HepG2 (cell line): ENCODE data around the gene PTRH2. TPM values are rescaled to one million over a fixed set of nuclear protein-coding genes. Genes with fewer than 3 reads are reported as not detected.

Source experiments
- ATAC-seq: fragments of 200-7000 bp; cut with Tn5 transposase; 3 replicates; pipeline ENCODE4 v1.9.1; 2020; ENCODE audit warnings: mild to moderate bottlenecking, moderate library complexity
- BruUV-seq: library from RNA; stranded (reverse); fragments of 400-500 nt; replicated peaks from 2 replicates; lab custom pipeline; 2021; lab: Mats Ljungman, UMichigan
- CTCF ChIA-PET: fragments of 300-600 bp; formaldehyde crosslinking; extraction: SDS; loops from one replicate; lab custom pipeline; 2021; ENCODE audit warnings: low total read pairs, inconsistent platforms, low intra/inter-chr PET ratio; lab: Yijun Ruan, JAX
- POLR2A ChIA-PET: fragments of 350-600 bp; sonication (Branson Sonifier 250); formaldehyde crosslinking; loops from one replicate; lab custom pipeline; 2020; ENCODE audit warnings: antibody characterized with exemption, inconsistent platforms; lab: Yijun Ruan, JAX
- DNase-seq: peaks from one replicate; pipeline ENCODE4 v3.0.0-alpha.2; 2015; ENCODE audit warnings: low spot score
- FAIRE-seq: peaks from 3 replicates; lab custom pipeline; 2011; peaks lifted over from hg19 to GRCh38; lab: Jason Lieb, UNC
- H2AFZ ChIP-seq: one replicate; pipeline ENCODE4 v1.6.1; 2011; ENCODE audit warnings: low read length, inconsistent platforms
- H3K27ac ChIP-seq: fragments of 300-600 bp; 3 replicates; pipeline ENCODE4 v1.8.0; 2011; ENCODE audit warnings: mixed run types, mild to moderate bottlenecking, mixed read lengths, low read length, inconsistent platforms; ENCODE audit not compliant: insufficient read depth; ENCODE audit errors: extremely low read length
- H3K27me3 ChIP-seq, 2 experiments: fragments of 200-600 bp in 1 of 2; 2 replicates in 1 of 2; 3 replicates in 1 of 2; pipeline versions ENCODE4 v1.6.0 to v1.8.0; 2011; ENCODE audit warnings: low read length in 2 of 2, mild to moderate bottlenecking in 2 of 2, moderate library complexity in 2 of 2, inconsistent platforms in 1 of 2; ENCODE audit not compliant: insufficient read depth in 2 of 2, control insufficient read depth in 1 of 2
- H3K36me3 ChIP-seq, 2 experiments: fragments of 200-600 bp in 1 of 2; replicated peaks in 1 of 2; 2 replicates in 1 of 2; 3 replicates in 1 of 2; pipeline versions ENCODE4 v1.5.1 to v1.8.0; 2011; ENCODE audit warnings: low read length in 2 of 2, inconsistent platforms in 1 of 2; ENCODE audit not compliant: insufficient read depth in 2 of 2, control insufficient read depth in 1 of 2
- H3K4me1 ChIP-seq: 2 replicates; pipeline ENCODE4 v1.5.1; 2012; ENCODE audit warnings: low read length, inconsistent platforms; ENCODE audit not compliant: insufficient read depth
- H3K4me2 ChIP-seq: 2 replicates; pipeline ENCODE4 v1.6.0; 2011; ENCODE audit warnings: low read depth, low read length, inconsistent platforms
- H3K4me3 ChIP-seq, 3 experiments: fragments of 200-600 bp in 1 of 3; sonication (generic), shearing (Covaris generic) in 1 of 3; replicated peaks in 1 of 3; 2 replicates each; pipeline ENCODE4 v1.5.1; 2011 to 2016; ENCODE audit warnings: low read length in 3 of 3, inconsistent platforms in 2 of 3, low read depth in 2 of 3, mild to moderate bottlenecking in 2 of 3, control low read depth in 1 of 3, mixed read lengths in 1 of 3; ENCODE audit not compliant: insufficient read depth in 1 of 3
- H3K79me2 ChIP-seq: one replicate; pipeline ENCODE4 v1.6.1; 2011; ENCODE audit warnings: low read length, inconsistent platforms; ENCODE audit not compliant: insufficient read depth
- H3K9ac ChIP-seq: 2 replicates; pipeline ENCODE4 v1.6.0; 2011; ENCODE audit warnings: mild to moderate bottlenecking, low read depth, low read length, inconsistent platforms; ENCODE audit not compliant: insufficient read depth
- H3K9me3 ChIP-seq: 2 replicates; pipeline ENCODE4 v1.5.1; 2012; ENCODE audit warnings: mild to moderate bottlenecking, low read length
- H4K20me1 ChIP-seq: 2 replicates; pipeline ENCODE4 v1.6.0; 2011; ENCODE audit warnings: inconsistent platforms, mild to moderate bottlenecking, low read length, moderate library complexity; ENCODE audit not compliant: insufficient read depth
- ATF7 ChIP-seq, 2 experiments: fragments of 450-650 bp in 1 of 2; sonication (generic) in 1 of 2; formaldehyde crosslinking in 1 of 2; IDR thresholded peaks; 2 replicates each; pipeline versions ENCODE4 v1.4.0 to v1.6.1; 2016 to 2020; ENCODE audit warnings: antibody characterized with exemption in 1 of 2, mild to moderate bottlenecking in 1 of 2, missing genetic modification reagents in 1 of 2
- DR1 ChIP-seq: sonication (generic); formaldehyde crosslinking; IDR thresholded peaks from 2 replicates; pipeline ENCODE4 v1.8.0; 2021; ENCODE audit warnings: mild to moderate bottlenecking, missing genetic modification reagents, inconsistent platforms
- NAIF1 ChIP-seq: sonication (generic); formaldehyde crosslinking; IDR thresholded peaks from 2 replicates; pipeline ENCODE4 v1.5.0; 2020; ENCODE audit warnings: mild to moderate bottlenecking, missing genetic modification reagents, borderline replicate concordance
- TRIM22 ChIP-seq: fragments of 450-650 bp; IDR thresholded peaks from 2 replicates; pipeline ENCODE4 v1.6.1; 2017
- ZNF30 ChIP-seq: sonication (generic); formaldehyde crosslinking; IDR thresholded peaks from 2 replicates; pipeline ENCODE4 v1.5.0; 2020; ENCODE audit warnings: mild to moderate bottlenecking, missing genetic modification reagents
- WGBS: methylation state at CpG from one replicate; pipeline ENCODE4 v1.1.6; 2017; ENCODE audit warnings: low lambda C conversion rate; 5-methylcytosine and 5-hydroxymethylcytosine counted together
- in situ Hi-C: cut with HindIII; loops from 2 replicates; pipeline ENCODE4 v1.10.0; 2017; ENCODE audit warnings: low pct_unique_long_range_greater_than_20kb; ENCODE audit not compliant: extremely low pct_ligation_motif_present
- intact Hi-C: fragments of 100-400 bp; cut with micrococcal nuclease; formaldehyde crosslinking; loops from one replicate; pipeline ENCODE4 v1.10.0; 2022; ENCODE audit not compliant: unreplicated experiment
- polyA plus RNA-seq, 8 experiments: library from polyadenylated mRNA; depleted of rRNA in 3 of 8; stranded (reverse) in 7 of 8; unstranded in 1 of 8; fragments of >200 nt; fragmentation: Illumina TruSeq in 4 of 8; extraction: Trizol in 4 of 8; gene quantifications; 2 replicates each; pipeline versions ENCODE4 v1.2.1 to v1.2.3, GENCODE V29; 2011 to 2016; ENCODE audit warnings: low read depth in 4 of 8, missing spikeins in 1 of 8, mixed read lengths in 1 of 8; ENCODE audit not compliant: insufficient read depth in 1 of 8
- total RNA-seq, 5 experiments: library from RNA; depleted of rRNA; stranded (reverse); fragments of >200 nt; fragmentation: Illumina TruSeq; extraction: Trizol; gene quantifications; 2 replicates each; pipeline ENCODE4 v1.2.3, GENCODE V29; 2016; ENCODE audit warnings: low read depth in 1 of 5

PTRH2 gene
- total and polyA plus RNA-seq, 2 of the 13 experiments (the other 11 are each of a cell fraction or from before 2014, with no cell fraction given) = 67.7 to 83.3 TPM

- peaks cover 87% of the 10 kb centered on the region for H3K79me2 ChIP-seq
Observed at GRCh38 chr17:59723041-59723440, 15.8 kb upstream of the PTRH2 start.

DNA sequence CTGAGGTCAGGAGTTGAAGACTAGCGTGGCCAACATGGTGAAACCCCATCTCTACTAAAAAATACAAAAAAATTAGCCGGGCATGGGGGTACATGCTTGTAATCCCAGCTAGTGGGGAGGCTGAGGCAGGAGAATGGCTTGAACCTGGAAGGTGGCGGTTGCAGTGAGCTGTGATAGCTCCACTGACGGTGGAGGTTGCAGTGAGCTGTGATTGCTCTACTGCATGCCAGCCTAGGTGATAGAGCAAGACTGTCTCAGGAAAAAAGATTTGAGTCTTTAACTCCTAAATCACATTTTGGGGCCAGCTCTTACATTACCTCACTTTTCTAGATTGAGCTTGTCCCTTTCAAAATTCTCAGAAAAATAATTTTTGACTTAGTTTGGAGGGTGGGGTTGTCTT, 15.4 kb upstream of the PTRH2 start:
- Histone ChIP-seq H3K4me3 (no peak overlapping the region), H3K79me2 (peaks cover 86% of the 10 kb centered on the region), H3K9ac (no peak overlapping the region), H3K9me3 (no peaks in the 10 kb centered on the region), H3K4me2 (no peak overlapping the region), H3K36me3 (peaks cover under 1 to 2% of the 10 kb centered on the region in 2 experiments; a peak in 2 of 5 replicates), H3K4me1 (peaks cover 71% of the 10 kb centered on the region), H3K27me3 (no peaks in the 10 kb centered on the region), H4K20me1 (no peaks in the 10 kb centered on the region), H2AFZ (no peak overlapping the region), H3K27ac (peak overlapping the region; percentile 33)
- WGBS = 96% methylated on average over 4 of the region's 4 CpGs
- ATAC-seq (peak; percentile 59), DNase-seq (no peak), FAIRE-seq (no peak)
- CTCF ChIA-PET = no interaction called here
- in situ Hi-C loops = no loop called here
- no peak for TF ChIP-seq ZNF30 (CRISPR knock-in tag)
- TF ChIP-seq TRIM22 = no peak
- no peak for TF ChIP-seq DR1 (CRISPR knock-in tag)
- POLR2A ChIA-PET = interaction anchor here (2.5 kb wide), 1 partner anchor 15 kb away, joined by 9 read pairs; the partner anchor contains the start of genes PTRH2 and VMP1
- intact Hi-C loops = no loop called here
- no TSS peak for BruUV-seq

More at GRCh38 chr17:59723041-59723440, 15.8 kb upstream of the PTRH2 start:
- no peaks in the 10 kb centered on the region for H3K27me3 ChIP-seq
- peak; percentile 42; the same call in 1 of the 2 replicates for TF ChIP-seq ATF7 (IDR thresholded peaks at IDR 0.05)
- TF ChIP-seq ATF7 (CRISPR knock-in tag; IDR thresholded peaks at IDR 0.05) = no peak
- TF ChIP-seq NAIF1 = no peak
- TF ChIP-seq, all 625 proteins: peak for 1
- 69% methylated on average over 1 of the region's 1 CpG for WGBS
- no peak for DNase-seq
- no peak for FAIRE-seq
- POLR2A ChIA-PET = interaction anchor here (2.5 kb wide), 1 partner anchor 15 kb away, joined by 9 read pairs; the partner anchor contains the start of genes PTRH2 and VMP1
- Histone ChIP-seq H4K20me1 (no peaks in the 10 kb centered on the region), H3K4me3 (no peak overlapping the region), H3K4me1 (peaks cover 75% of the 10 kb centered on the region), H3K4me2 (peak overlapping the region; percentile 46), H2AFZ (no peak overlapping the region), H3K27ac (peak overlapping the region; percentile 33), H3K36me3 (peaks cover 0 to 2% of the 10 kb centered on the region in 2 experiments; a peak in 1 of 5 replicates), H3K9me3 (no peaks in the 10 kb centered on the region), H3K9ac (no peak overlapping the region)
- CTCF ChIA-PET = no interaction called here
- ATAC-seq = peak; percentile 44
- BruUV-seq = no TSS peak
- intact Hi-C loops (no loop called here), in situ Hi-C loops (no loop called here)
